CD4-positive, alpha-beta T cell treated with Interleukin-17A for 4 hours (primary cell): ENCODE measurements around the gene MT4.

ENCODE experiments used
- DNase-seq: peaks from one replicate; pipeline ENCODE4 v3.0.0-alpha.2; 2020; ENCODE audit warnings: mixed read lengths

MT4 gene

GRCh38 chr16:56606071-56606475 lies 41.2 kb downstream of the MT4 start:
- DNase-seq: no peak

DNA sequence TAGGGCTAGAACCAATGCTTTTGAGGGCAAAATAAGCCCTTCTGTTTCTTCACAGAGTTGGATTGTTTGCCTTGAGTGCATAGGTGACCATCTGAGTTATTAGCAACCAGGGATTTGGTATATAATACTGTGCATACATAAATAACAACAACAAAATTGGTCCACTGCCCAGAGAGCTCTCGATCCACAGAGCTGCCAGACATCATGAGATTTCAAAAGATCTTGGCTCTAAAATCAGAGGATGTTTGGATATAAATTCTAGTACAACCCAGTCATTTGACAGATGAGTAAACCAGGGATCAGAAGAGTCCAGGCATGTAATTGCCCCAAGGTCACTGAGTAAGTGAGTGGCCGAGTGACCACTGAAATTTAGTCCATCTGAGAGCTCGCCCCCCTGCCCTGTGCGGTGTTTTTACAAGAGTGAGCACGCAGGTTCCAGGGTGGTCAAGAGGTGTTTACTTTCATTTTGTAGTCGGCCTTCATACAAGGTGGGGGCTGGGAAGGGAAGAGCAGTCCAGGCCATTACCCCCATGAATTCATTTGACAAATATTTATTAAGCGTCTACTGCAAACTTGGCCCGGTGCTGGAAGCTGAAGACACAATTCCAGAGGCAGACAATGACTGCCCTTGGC lies 41.7 kb downstream of the MT4 start:
- DNase-seq: no peak

DNA sequence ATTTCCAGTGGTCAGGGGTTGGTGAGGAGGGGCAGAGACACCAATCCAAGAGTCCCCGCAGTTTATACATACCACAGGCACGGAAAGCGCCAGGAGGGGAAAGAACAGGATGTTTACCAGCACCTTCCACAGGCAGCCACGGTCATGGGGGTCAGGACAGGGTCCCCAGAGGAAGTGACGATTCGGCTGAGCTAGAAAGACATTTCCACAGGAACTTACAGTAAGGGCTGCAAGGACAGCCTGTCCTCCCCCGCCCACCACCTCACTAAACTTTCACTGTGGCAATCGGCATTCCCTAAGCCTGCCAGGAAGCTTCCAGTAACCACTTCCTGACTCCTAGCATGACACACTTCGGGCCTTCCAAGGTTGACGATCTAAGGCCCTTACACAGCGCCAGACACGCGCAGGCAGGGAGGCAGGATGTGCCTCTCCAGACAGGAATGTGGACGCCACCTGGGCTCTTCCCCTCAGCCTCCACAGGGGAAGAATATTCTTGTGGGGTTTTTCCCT lies 42.3 kb downstream of the MT4 start:
- DNase-seq: peak; percentile 43

DNA sequence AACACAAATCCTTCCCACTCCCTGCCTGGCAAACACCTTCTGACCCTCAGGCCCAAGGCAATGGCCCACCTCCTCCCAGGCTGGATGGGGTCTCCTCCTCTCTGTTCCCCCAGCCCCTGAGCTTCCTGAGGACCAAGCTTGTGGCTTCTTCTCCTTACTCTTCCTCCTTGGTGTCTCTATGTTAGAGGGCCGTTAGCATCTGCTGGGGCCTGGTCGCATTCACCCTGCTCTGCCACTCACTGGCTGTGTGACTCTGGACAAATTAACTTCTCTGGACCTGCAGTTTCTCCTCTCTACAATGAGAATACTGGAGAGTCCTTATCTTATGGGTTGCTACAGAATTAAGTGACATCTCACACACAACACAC lies 42.8 kb downstream of the MT4 start:
- no peak for DNase-seq

- DNase-seq: peak; percentile 93
These were observed 43.4 kb downstream of the MT4 start, which contains the start of gene MT2A for GRCh38 chr16:56608043-56608875. Gene MT2A (plus strand): TSS chr16:56608584. CDS start chr16:56608656, 72 bp downstream.

DNA sequence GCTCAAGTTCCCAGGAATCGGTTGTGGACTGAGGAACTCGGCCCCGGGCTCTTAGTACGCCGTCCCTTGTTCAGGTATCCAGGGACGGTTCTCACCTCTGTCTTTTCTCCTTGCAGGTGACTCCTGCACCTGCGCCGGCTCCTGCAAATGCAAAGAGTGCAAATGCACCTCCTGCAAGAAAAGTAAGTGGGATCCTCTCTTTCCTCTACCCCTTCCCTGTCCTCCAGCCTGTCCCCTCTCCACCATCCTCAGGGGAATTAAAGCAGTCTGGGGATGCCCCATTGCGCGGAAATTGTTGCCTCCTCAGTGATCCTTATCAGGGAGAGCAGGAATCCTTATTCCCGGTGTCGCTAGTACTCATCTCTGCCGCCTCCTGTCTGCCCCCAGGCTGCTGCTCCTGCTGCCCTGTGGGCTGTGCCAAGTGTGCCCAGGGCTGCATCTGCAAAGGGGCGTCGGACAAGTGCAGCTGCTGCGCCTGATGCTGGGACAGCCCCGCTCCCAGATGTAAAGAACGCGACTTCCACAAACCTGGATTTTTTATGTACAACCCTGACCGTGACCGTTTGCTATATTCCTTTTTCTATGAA lies 44.1 kb downstream of the MT4 start:
- DNase-seq: peak; percentile 29

GRCh38 chr16:56609463-56609921 lies 44.6 kb downstream of the MT4 start:
- peak; percentile 85 for DNase-seq

DNA sequence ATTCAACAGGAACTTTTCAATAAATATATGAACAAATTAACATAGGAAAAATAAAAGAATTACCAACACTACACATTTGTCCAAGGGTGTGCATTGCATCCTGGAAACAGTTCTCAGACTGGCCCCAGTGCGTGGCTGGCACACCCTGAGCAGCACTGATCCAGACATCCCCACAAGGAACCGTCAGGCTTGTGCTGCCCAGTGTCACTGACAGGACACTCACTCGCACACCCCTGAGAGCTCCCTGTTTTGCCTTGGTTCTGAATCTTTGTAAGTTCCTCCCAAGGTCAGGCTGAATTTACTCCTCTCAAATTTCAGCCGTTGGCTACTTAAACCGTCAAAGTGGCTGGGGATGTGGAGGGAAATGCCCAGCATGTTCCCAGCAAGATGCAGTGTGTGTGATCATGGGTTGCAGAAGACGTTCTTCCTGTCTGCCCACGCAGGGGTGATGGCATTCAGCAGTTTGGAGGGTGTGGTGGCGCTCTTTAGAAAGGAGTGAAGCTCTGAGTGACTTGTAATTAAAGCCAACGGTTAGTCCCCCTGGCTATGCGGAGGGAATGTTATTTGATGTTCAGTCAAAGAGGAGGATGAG lies 45.2 kb downstream of the MT4 start:
- peak; percentile 73 for DNase-seq

GRCh38 chr16:56610609-56611111 lies 45.8 kb downstream of the MT4 start:
- DNase-seq: no peak

GRCh38 chr16:56611281-56611833 lies 46.5 kb downstream of the MT4 start:
- no peak for DNase-seq

GRCh38 chr16:56613706-56614105 lies 48.8 kb downstream of the MT4 start:
- no peak for DNase-seq

- no peak for DNase-seq
These were observed 49.7 kb downstream of the MT4 start for GRCh38 chr16:56614549-56614991.

DNA sequence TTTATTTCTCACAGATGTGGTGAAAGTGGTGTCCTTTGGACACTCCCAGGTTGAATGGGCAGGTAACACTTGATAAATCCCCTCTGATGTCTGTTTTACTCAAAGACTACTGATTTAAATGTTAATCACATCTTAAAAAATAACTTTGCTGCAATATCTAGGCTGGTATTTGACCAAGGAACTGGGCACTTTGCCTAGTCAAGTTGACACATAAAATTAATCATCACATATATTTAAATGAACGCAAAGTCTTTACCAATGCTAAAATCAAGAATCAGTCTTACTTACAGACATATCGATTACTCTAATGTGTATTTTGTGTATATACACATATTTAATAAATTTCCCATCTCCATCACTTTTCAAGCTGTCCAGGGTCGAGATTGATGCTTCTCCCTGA lies 50.5 kb downstream of the MT4 start:
- no peak for DNase-seq

- no peak for DNase-seq
These were observed 51.8 kb downstream of the MT4 start for GRCh38 chr16:56616608-56617211.

DNA sequence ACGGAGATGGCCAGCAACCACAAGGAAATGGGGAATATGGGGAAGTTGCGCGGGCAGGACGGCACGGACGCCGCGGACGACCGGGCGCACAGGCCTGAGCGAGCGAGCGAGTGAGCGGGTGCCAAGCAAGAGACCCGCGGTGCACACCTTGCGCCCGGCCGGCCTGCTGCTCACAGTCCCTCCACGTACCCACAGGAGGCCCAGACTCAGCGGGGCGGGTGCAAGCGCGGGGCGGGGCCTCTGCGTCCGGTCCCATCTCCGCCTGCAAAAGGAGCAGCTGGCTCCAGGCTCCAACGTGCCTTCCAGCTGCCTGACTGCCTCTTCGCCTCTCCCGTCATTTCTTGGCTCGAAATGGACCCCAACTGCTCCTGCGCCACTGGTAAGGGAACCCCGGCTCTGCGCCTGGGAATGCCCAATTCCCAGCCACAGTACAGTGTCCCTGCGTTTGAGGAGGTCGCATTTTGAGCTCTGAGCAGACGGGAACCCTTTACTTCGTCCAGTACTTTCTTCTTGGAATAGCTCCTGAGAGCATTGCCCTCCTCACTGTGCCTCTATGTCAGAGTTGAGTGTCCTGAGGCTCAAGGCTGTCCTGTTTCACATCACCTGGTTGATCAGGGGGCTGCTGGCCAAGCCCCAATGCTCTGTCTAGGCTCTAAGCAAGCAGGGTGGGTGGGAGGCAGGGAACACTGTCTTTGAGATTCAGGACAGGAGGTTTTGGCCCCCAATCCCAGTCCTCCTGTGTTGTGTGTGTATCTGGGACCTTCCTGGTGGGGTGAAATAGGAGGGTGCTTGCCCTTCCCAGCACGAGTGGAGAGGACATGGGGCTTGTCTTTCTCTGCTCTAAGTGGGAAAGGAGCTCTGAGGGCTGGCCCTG lies 52.6 kb downstream of the MT4 start:
- DNase-seq: peak; percentile 78

- DNase-seq: no peak
These were observed 53.3 kb downstream of the MT4 start for GRCh38 chr16:56618138-56618537.
